HFFc6 (cell line): ENCODE measurements around the gene PARD3. TPM values are rescaled to one million over a fixed set of nuclear protein-coding genes. Genes with fewer than 3 reads are reported as not detected.

Source experiments
- DNase-seq: peaks from one replicate; pipeline ENCODE4 v3.0.0-alpha.2; 2018
- H3K27ac Mint-ChIP-seq: 2 replicates; pipeline ENCODE4 v1.8.0; 2020; ENCODE audit warnings: mild to moderate bottlenecking, mixed read lengths
- H3K27me3 Mint-ChIP-seq: 2 replicates; pipeline ENCODE4 v1.8.0; 2021; ENCODE audit warnings: mild to moderate bottlenecking, moderate library complexity, mixed read lengths; ENCODE audit not compliant: insufficient read depth
- H3K36me3 Mint-ChIP-seq: 2 replicates; pipeline ENCODE4 v1.8.0; 2021; ENCODE audit warnings: low read depth, mixed read lengths
- H3K4me1 Mint-ChIP-seq: 2 replicates; pipeline ENCODE4 v1.8.0; 2020; ENCODE audit warnings: low read depth, mixed read lengths
- H3K4me3 Mint-ChIP-seq: 2 replicates; pipeline ENCODE4 v1.8.0; 2020; ENCODE audit warnings: mild to moderate bottlenecking, moderate library complexity, mixed read lengths
- H3K9me3 Mint-ChIP-seq: 2 replicates; pipeline ENCODE4 v1.8.0; 2020; ENCODE audit warnings: mild to moderate bottlenecking, mixed read lengths
- CTCF ChIP-seq: fragments of 200-600 bp; sonication (generic); IDR thresholded peaks from 2 replicates; pipeline ENCODE4 v1.5.0; 2021; ENCODE audit warnings: antibody characterized with exemption, mild to moderate bottlenecking
- total RNA-seq, 6 experiments: library from RNA; stranded (reverse); fragmentation: NEBNext Ultra II Directional; extraction: Animal tissue kit (Norgen Biotek cat#: 25700); gene quantifications; 2 replicates in 1 of 6; 3 replicates in 5 of 6; pipeline ENCODE4 v1.2.3, GENCODE V29; 2021

PARD3 gene
- total RNA-seq, 6 experiments from 2014 or later, result 19.9 to 24.3 (median 23.1) TPM

DNA sequence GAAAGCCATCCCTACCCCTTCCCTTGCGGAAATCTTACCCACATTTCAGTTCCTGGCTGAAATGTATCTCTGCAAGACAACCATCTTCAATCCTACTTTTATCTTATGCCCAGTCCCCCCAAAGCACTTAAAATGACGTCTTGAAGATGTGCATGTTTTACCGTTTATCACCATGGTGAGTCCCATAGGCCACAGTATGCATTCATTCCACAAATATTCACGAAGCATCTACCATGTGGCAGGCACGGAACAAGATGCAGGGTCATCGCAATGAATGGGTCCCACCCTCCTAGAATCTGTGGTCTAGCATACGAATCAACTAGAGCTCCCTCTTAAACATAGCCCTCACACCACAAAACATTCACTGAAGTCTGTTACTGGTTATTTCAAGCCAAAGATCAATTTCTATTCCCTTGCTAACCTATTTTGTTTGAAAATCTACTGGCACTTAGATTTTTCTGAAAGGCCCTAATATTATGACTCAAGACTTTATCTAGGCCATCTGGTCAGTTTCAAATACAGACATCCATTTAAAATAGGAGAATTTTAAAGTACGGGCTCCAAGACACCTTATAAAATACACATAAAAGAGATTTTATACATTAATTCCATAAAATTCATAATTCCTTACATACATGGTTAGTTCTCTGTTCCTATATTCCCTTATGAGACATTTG, 99.4 kb downstream of the PARD3 start:
- H3K36me3 Mint-ChIP-seq, result no peaks in the 10 kb centered on the region
- no peak overlapping the region for H3K27ac Mint-ChIP-seq
- no peaks in the 10 kb centered on the region for H3K9me3 Mint-ChIP-seq
- H3K27me3 Mint-ChIP-seq, result no peaks in the 10 kb centered on the region
- DNase-seq, result no peak
- peaks cover 54% of the 10 kb centered on the region for H3K4me1 Mint-ChIP-seq
- H3K4me3 Mint-ChIP-seq, result no peak overlapping the region
- no peak for TF ChIP-seq CTCF

- H3K9me3 Mint-ChIP-seq, result no peaks in the 10 kb centered on the region
- no peak for TF ChIP-seq CTCF
- H3K27ac Mint-ChIP-seq, result peak overlapping the region; percentile 27; the same call in 1 of the 2 replicates
- no peak overlapping the region for H3K4me3 Mint-ChIP-seq
- DNase-seq, result peak; percentile 16
- no peaks in the 10 kb centered on the region for H3K36me3 Mint-ChIP-seq
- no peaks in the 10 kb centered on the region for H3K27me3 Mint-ChIP-seq
- peaks cover 55% of the 10 kb centered on the region for H3K4me1 Mint-ChIP-seq
These were observed 101.2 kb downstream of the PARD3 start for GRCh38 chr10:34713875-34714274.

GRCh38 chr10:34711500-34711899, 103.6 kb downstream of the PARD3 start:
- no peak for TF ChIP-seq CTCF

GRCh38 chr10:34710391-34710751, 104.7 kb downstream of the PARD3 start:
- H3K27ac Mint-ChIP-seq, result peak overlapping the region; percentile 1
- H3K9me3 Mint-ChIP-seq, result no peaks in the 10 kb centered on the region
- peaks cover 2% of the 10 kb centered on the region; the same call in 1 of the 2 replicates for H3K27me3 Mint-ChIP-seq
- no peak for TF ChIP-seq CTCF
- H3K4me1 Mint-ChIP-seq, result peaks cover 55% of the 10 kb centered on the region
- no peaks in the 10 kb centered on the region for H3K36me3 Mint-ChIP-seq
- DNase-seq, result peak; percentile 52
- no peak overlapping the region for H3K4me3 Mint-ChIP-seq

More at GRCh38 chr10:34711500-34711899, 103.6 kb downstream of the PARD3 start:
- Mint-ChIP-seq H3K4me3 (no peak overlapping the region), H3K27me3 (no peaks in the 10 kb centered on the region), H3K9me3 (no peaks in the 10 kb centered on the region), H3K36me3 (no peaks in the 10 kb centered on the region), H3K27ac (no peak overlapping the region), H3K4me1 (peaks cover 60% of the 10 kb centered on the region)
- no peak for DNase-seq

- TF ChIP-seq CTCF, result no peak
- Mint-ChIP-seq H3K4me3 (no peak overlapping the region), H3K4me1 (peaks cover 56% of the 10 kb centered on the region), H3K9me3 (no peaks in the 10 kb centered on the region), H3K36me3 (no peaks in the 10 kb centered on the region), H3K27me3 (peaks cover 2% of the 10 kb centered on the region; the same call in 1 of the 2 replicates), H3K27ac (peak overlapping the region; percentile 1; the same call in 1 of the 2 replicates)
- DNase-seq, result no peak
These were observed 105.3 kb downstream of the PARD3 start for GRCh38 chr10:34709637-34710390.
